ENCODE data around the gene MYLIP. TPM values are rescaled to one million over a fixed set of nuclear protein-coding genes. Genes with fewer than 3 reads are reported as not detected.

Gene MYLIP
- total and polyA plus RNA-seq, 2 of the 4 experiments (the other 2 are of a cell fraction) = 1.8 to 3.2 TPM

GRCh38 chr6:16190214-16190613, 61.3 kb downstream of the MYLIP start:
- no peak overlapping the region for H3K14ac ChIP-seq (replicated peaks; ENCODE audit: low read depth, low read length)
- H3K23ac ChIP-seq (ENCODE audit: low read depth, low read length) = no peak overlapping the region
- H2AK9ac ChIP-seq (replicated peaks; ENCODE audit: low read depth, low read length, poor library complexity) = no peak overlapping the region
- no peak overlapping the region for H3K4me3 ChIP-seq (ENCODE audit: insufficient read depth, low read depth, low read length)
- dilution Hi-C loops (cut with HindIII; ENCODE audit: low sequenced_read_pairs, unreplicated experiment) = loop anchor here (25.0 kb wide), 1 partner anchor 503 kb away; no protein-coding TSS in a partner anchor
- CTCF ChIA-PET = no interaction called here
- no peak overlapping the region for H3K56ac ChIP-seq (ENCODE audit: extremely low read depth, insufficient read depth, low read length)
- no peak overlapping the region for H3K4ac ChIP-seq (ENCODE audit: low read depth, low read length)
- H2BK15ac ChIP-seq (ENCODE audit: low read depth, low read length) = no peak overlapping the region
- H3K27ac ChIP-seq (ENCODE audit: insufficient read depth, low read length) = no peak overlapping the region
- H3K4me2 ChIP-seq (ENCODE audit: low read depth, low read length) = no peak overlapping the region
- no peak overlapping the region for H3K18ac ChIP-seq (ENCODE audit: low read depth, low read length)
- no peak overlapping the region for H4K8ac ChIP-seq (ENCODE audit: low read depth in 2 of 2, low read length in 2 of 2)
- no peaks in the 10 kb centered on the region for H3K79me1 ChIP-seq (ENCODE audit: low read depth in 1 of 2, low read length in 2 of 2)
- H3K9me3 ChIP-seq (ENCODE audit: control insufficient read depth, insufficient read depth, low read length) = no peaks in the 10 kb centered on the region
- H2AFZ ChIP-seq (replicated peaks; ENCODE audit: low read length, poor library complexity) = no peak overlapping the region
- H2AK5ac ChIP-seq (ENCODE audit: low read depth, low read length) = no peak overlapping the region
- ATAC-seq (ENCODE audit: low read depth) (no peak), DNase-seq (no peak)
- WGBS, 2 experiments (ENCODE audit: extremely low coverage in 2 of 2, insufficient read length in 1 of 2) = no CpG with 5 or more reads among the region's 1 CpG
- no peak for TF ChIP-seq CTCF (conservative IDR thresholded peaks at IDR 0.05; ENCODE audit: low read depth, low read length)
- TF ChIP-seq MXI1 (IDR thresholded peaks at IDR 0.05; ENCODE audit: borderline replicate concordance, low read depth, low read length) = no peak
- no peak for TF ChIP-seq NFE2L2 (IDR thresholded peaks at IDR 0.05; ENCODE audit: low read depth, low read length)
- TF ChIP-seq FOS (IDR thresholded peaks at IDR 0.05; ENCODE audit: low read depth, low read length) = no peak
- no peak for TF ChIP-seq CHD1 (IDR thresholded peaks at IDR 0.05; ENCODE audit: low read depth, low read length)
- TF ChIP-seq SMC3 (IDR thresholded peaks at IDR 0.05; ENCODE audit: low read depth, low read length) = no peak
- no peak for TF ChIP-seq MAZ (IDR thresholded peaks at IDR 0.05; ENCODE audit: borderline replicate concordance, low read depth, low read length)
- no peak for TF ChIP-seq BHLHE40 (IDR thresholded peaks at IDR 0.05; ENCODE audit: low read depth, low read length)
- TF ChIP-seq MAFK (IDR thresholded peaks at IDR 0.05; ENCODE audit: low read depth, low read length) = no peak
- TF ChIP-seq, protein P1, sequence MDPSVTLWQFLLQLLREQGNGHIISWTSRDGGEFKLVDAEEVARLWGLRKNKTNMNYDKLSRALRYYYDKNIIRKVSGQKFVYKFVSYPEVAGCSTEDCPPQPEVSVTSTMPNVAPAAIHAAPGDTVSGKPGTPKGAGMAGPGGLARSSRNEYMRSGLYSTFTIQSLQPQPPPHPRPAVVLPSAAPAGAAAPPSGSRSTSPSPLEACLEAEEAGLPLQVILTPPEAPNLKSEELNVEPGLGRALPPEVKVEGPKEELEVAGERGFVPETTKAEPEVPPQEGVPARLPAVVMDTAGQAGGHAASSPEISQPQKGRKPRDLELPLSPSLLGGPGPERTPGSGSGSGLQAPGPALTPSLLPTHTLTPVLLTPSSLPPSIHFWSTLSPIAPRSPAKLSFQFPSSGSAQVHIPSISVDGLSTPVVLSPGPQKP (IDR thresholded peaks at IDR 0.05; ENCODE audit: borderline replicate concordance, low read depth, low read length) = no peak
- TF ChIP-seq USF2 (IDR thresholded peaks at IDR 0.05; ENCODE audit: low read depth, low read length) = no peak
- no peak for TF ChIP-seq POLR2A (IDR thresholded peaks at IDR 0.05; ENCODE audit: low read depth, low read length)
- no peak for TF ChIP-seq RCOR1 (IDR thresholded peaks at IDR 0.05; ENCODE audit: insufficient replicate concordance, low read length)
- no peak for TF ChIP-seq RFX5 (IDR thresholded peaks at IDR 0.05; ENCODE audit: low read depth, low read length)
- no peak for TF ChIP-seq RAD21 (IDR thresholded peaks at IDR 0.05; ENCODE audit: low read length)
- TF ChIP-seq CEBPB (IDR thresholded peaks at IDR 0.05; ENCODE audit: low read depth, low read length) = no peak
- no peaks in the 10 kb centered on the region for H3K36me3 ChIP-seq (ENCODE audit: control insufficient read depth, insufficient read depth, low read length)
- H2BK120ac ChIP-seq (ENCODE audit: low read depth, low read length) = no peak overlapping the region
- peaks cover 36% of the 10 kb centered on the region for H3K27me3 ChIP-seq (ENCODE audit: control insufficient read depth, insufficient read depth, low read length)
- H2BK5ac ChIP-seq (ENCODE audit: low read depth, low read length, poor library complexity, severe bottlenecking) = no peak overlapping the region
- H3K9me1 ChIP-seq (ENCODE audit: insufficient read depth, low read length) = no peaks in the 10 kb centered on the region
- no peak overlapping the region for H2BK20ac ChIP-seq (ENCODE audit: low read depth, low read length)
- H4K20me1 ChIP-seq (ENCODE audit: insufficient read depth, low read length) = no peaks in the 10 kb centered on the region
- in situ Hi-C loops (cut with MboI; ENCODE audit: low sequenced_read_pairs) = no loop called here
- no TSS peak for BruUV-seq (replicated peaks)
- H4K91ac ChIP-seq (ENCODE audit: insufficient read depth, low read depth, low read length) = no peak overlapping the region
- no peak overlapping the region for H3K9ac ChIP-seq (ENCODE audit: low read depth, low read length)
- intact Hi-C loops (cut with micrococcal nuclease) = no loop called here
- H4K5ac ChIP-seq (ENCODE audit: low read depth, low read length) = no peak overlapping the region
- POLR2A ChIA-PET (ENCODE audit: unreplicated experiment) = no interaction called here
- H3K4me1 ChIP-seq (ENCODE audit: control insufficient read depth, insufficient read depth, low read length) = no peaks in the 10 kb centered on the region
